ENCODE results near the gene RIPPLY1.

DNA sequence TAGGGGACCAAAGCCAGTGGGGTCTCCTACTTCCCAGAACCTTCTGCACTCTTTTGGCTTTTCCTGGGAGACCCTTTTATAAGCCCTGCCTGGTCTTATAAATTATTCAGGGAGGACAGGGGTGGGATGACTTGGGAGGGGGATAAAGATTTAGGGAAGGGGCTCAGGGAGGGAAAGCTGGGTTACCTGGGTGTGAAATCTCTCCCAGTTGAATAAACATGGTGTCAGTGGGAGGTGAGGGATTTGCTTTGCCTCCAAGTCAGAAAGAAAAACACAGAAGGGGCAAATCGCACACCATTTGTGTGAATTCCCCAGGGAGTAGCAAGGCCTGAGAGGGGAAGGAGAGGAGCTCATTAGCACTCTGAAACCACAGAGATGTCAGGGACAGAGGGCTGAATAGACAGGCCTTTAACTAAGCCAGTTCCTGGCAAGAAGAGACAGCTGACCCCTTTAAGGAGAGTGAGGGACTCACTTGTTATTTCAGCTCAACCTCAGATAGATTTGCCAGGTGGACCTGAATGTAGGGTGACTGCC is at the start of gene RIPPLY1:
- TF ChIP-seq CTCF (IDR thresholded peaks at IDR 0.05 in 4 of 5, conservative IDR thresholded peaks at IDR 0.05 in 1 of 5) (no peak), POLR2A (IDR thresholded peaks at IDR 0.05) (no peak)

All from gastrocnemius medialis (tissue), 4 donors.